Smooth muscle cell (in vitro differentiated cells): ENCODE results near the gene CDCA3. TPM values are rescaled to one million over a fixed set of nuclear protein-coding genes. Genes with fewer than 3 reads are reported as not detected.

Source experiments
- DNase-seq: peaks from one replicate; lab custom pipeline; 2025; ENCODE audit not compliant: unreplicated experiment; lab: John Stamatoyannopoulos, UW
- H2AFZ ChIP-seq: fragments of 200-600 bp; sonication (generic); 2 replicates; pipeline ENCODE4 v1.6.0; 2016; ENCODE audit warnings: antibody characterized with exemption, low read depth, mild to moderate bottlenecking
- H3F3A ChIP-seq: fragments of 200-600 bp; sonication (generic); 2 replicates; pipeline ENCODE4 v1.6.0; 2017; ENCODE audit warnings: antibody characterized with exemption, low read depth
- H3K27ac ChIP-seq: fragments of 200-600 bp; sonication (generic); 2 replicates; pipeline ENCODE4 v1.5.1; 2016; ENCODE audit warnings: low read depth, mild to moderate bottlenecking
- H3K27me3 ChIP-seq: fragments of 200-600 bp; sonication (generic); 2 replicates; pipeline ENCODE4 v1.6.1; 2016; ENCODE audit warnings: low read depth, mild to moderate bottlenecking
- H3K36me3 ChIP-seq: fragments of 200-600 bp; sonication (generic); 2 replicates; pipeline ENCODE4 v1.5.1; 2016; ENCODE audit warnings: low read depth
- H3K4me1 ChIP-seq: fragments of 200-600 bp; sonication (generic); 2 replicates; pipeline ENCODE4 v1.5.1; 2016; ENCODE audit warnings: low read depth
- H3K4me2 ChIP-seq: fragments of 200-600 bp; sonication (generic); 2 replicates; pipeline ENCODE4 v1.6.0; 2016; ENCODE audit warnings: mild to moderate bottlenecking
- H3K4me3 ChIP-seq: fragments of 200-600 bp; sonication (generic); 2 replicates; pipeline ENCODE4 v1.5.1; 2016; ENCODE audit warnings: mild to moderate bottlenecking
- H3K79me2 ChIP-seq: fragments of 200-600 bp; sonication (generic); 2 replicates; pipeline ENCODE4 v1.6.0; 2016; ENCODE audit warnings: low read depth, mild to moderate bottlenecking
- H3K9ac ChIP-seq: fragments of 200-600 bp; sonication (generic); 2 replicates; pipeline ENCODE4 v1.6.0; 2016; ENCODE audit warnings: low read depth
- H3K9me3 ChIP-seq: fragments of 200-600 bp; sonication (generic); replicated peaks from 2 replicates; pipeline ENCODE4 v1.5.1; 2016; ENCODE audit warnings: low read depth
- H4K20me1 ChIP-seq: fragments of 200-600 bp; sonication (generic); 2 replicates; pipeline ENCODE4 v1.6.0; 2016; ENCODE audit warnings: low read depth
- CTCF ChIP-seq: fragments of 200-600 bp; sonication (generic); IDR thresholded peaks from 2 replicates; pipeline ENCODE4 v1.5.1; 2017; ENCODE audit warnings: borderline replicate concordance, mild to moderate bottlenecking, antibody characterized with exemption; ENCODE audit not compliant: insufficient read depth, poor library complexity, severe bottlenecking
- WGBS: methylation state at CpG from one replicate; pipeline ENCODE4 v1.1.7; 2016; ENCODE audit warnings: low lambda C conversion rate; 5-methylcytosine and 5-hydroxymethylcytosine counted together
- polyA plus RNA-seq: library from polyadenylated mRNA; unstranded; fragments of >200 nt; fragmentation: Nextera tagmentation; extraction: Ambion mirVana; gene quantifications from 2 replicates; pipeline ENCODE4 v1.2.1, GENCODE V29; 2016
- total RNA-seq: library from RNA; depleted of rRNA; stranded (reverse); fragments of >200 nt; gene quantifications from 2 replicates; pipeline ENCODE4 v1.2.3, GENCODE V29; 2014

Gene CDCA3
- total and polyA plus RNA-seq, 2 experiments from 2014 or later, result 5.3 to 10.6 TPM

- no peak for DNase-seq
- peaks cover 9% of the 10 kb centered on the region for H4K20me1 ChIP-seq
- TF ChIP-seq CTCF, result no peak
- no peak overlapping the region for H3K4me3 ChIP-seq
- no peaks in the 10 kb centered on the region for H3K36me3 ChIP-seq
- H3K79me2 ChIP-seq, result no peaks in the 10 kb centered on the region
- no peak overlapping the region for H2AFZ ChIP-seq
- 68% methylated on average over 1 of the region's 1 CpG for WGBS
- peaks cover 5% of the 10 kb centered on the region for H3K4me1 ChIP-seq
- no peaks in the 10 kb centered on the region for H3K9me3 ChIP-seq
- no peak overlapping the region for H3K4me2 ChIP-seq
- no peak overlapping the region for H3K9ac ChIP-seq
- H3F3A ChIP-seq, result no peaks in the 10 kb centered on the region
- H3K27ac ChIP-seq, result no peak overlapping the region
- H3K27me3 ChIP-seq, result no peaks in the 10 kb centered on the region
Observed at GRCh38 chr12:6834254-6834653, 16.8 kb downstream of the CDCA3 start.

- H3F3A ChIP-seq, result no peaks in the 10 kb centered on the region
- H3K27ac ChIP-seq, result no peak overlapping the region
- no peak for DNase-seq
- no peak overlapping the region for H2AFZ ChIP-seq
- H3K27me3 ChIP-seq, result no peaks in the 10 kb centered on the region
- no peak overlapping the region for H3K4me2 ChIP-seq
- H4K20me1 ChIP-seq, result peaks cover 8% of the 10 kb centered on the region
- H3K4me1 ChIP-seq, result peaks cover 5% of the 10 kb centered on the region
- 96% methylated on average over 6 of the region's 6 CpGs for WGBS
- no peaks in the 10 kb centered on the region for H3K36me3 ChIP-seq
- peaks cover 5% of the 10 kb centered on the region for H3K79me2 ChIP-seq
- H3K9me3 ChIP-seq, result no peaks in the 10 kb centered on the region
- H3K9ac ChIP-seq, result no peak overlapping the region
- TF ChIP-seq CTCF, result no peak
- H3K4me3 ChIP-seq, result no peak overlapping the region
Observed at GRCh38 chr12:6833189-6833890, 17.7 kb downstream of the CDCA3 start.

DNA sequence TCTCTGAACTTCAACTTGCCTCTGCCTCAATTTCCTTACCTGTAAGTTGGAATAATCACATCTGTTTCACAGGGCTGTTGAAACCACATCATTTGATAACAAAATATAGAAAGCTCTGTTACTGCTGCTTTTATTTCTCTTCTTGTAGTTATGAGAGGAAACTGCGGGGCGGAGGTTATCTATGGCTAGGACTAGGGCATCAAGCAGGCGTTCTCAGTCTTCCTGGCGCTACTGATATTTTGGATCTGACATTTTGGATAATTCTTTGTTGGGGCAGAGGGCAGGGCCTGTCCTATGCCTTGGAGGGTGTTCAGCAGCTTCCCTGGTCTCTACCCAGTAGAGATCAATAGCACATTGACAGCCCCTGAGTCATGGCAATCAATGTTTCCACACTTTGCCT, 19.0 kb downstream of the CDCA3 start:
- DNase-seq, result no peak
- H3K36me3 ChIP-seq, result no peaks in the 10 kb centered on the region
- no peak for TF ChIP-seq CTCF
- no peak overlapping the region for H3K27ac ChIP-seq
- H3F3A ChIP-seq, result no peaks in the 10 kb centered on the region
- H3K4me2 ChIP-seq, result no peak overlapping the region
- peaks cover 10% of the 10 kb centered on the region for H4K20me1 ChIP-seq
- H3K79me2 ChIP-seq, result peaks cover 10% of the 10 kb centered on the region
- H3K4me1 ChIP-seq, result peaks cover 10% of the 10 kb centered on the region
- 100% methylated on average over 4 of the region's 4 CpGs for WGBS
- H3K4me3 ChIP-seq, result no peak overlapping the region
- H2AFZ ChIP-seq, result no peak overlapping the region
- no peak overlapping the region for H3K9ac ChIP-seq
- H3K27me3 ChIP-seq, result no peaks in the 10 kb centered on the region
- H3K9me3 ChIP-seq, result no peaks in the 10 kb centered on the region

DNA sequence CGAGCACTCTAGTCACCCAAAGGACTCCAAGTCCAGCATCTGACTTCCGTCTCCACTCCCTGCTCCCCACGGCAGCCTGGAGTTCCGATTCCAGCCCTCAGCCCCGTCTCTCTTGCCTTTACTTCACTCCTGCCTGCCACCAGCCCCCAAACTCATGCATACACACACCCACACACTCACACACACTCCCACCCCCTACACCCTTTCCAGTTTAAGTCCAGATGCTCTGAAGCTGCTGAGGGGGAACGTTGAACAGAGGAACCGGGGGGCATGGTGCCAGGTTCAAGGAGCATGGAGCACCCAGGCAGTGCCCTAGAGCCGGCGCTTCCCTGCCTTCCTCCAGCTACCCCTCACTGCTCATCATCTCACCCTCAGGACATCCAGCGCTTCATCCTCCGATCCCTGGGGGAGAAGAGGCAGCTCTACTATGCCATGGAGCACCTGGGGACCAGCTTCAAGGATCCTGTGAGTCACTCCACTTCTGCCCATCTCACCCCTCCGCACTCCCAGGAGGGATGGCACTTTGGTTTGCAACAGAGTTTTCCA, 19.6 kb downstream of the CDCA3 start:
- Histone ChIP-seq H3F3A (no peaks in the 10 kb centered on the region), H3K27me3 (no peaks in the 10 kb centered on the region), H3K27ac (no peak overlapping the region), H2AFZ (no peak overlapping the region), H3K9ac (no peak overlapping the region), H3K4me2 (no peak overlapping the region), H3K79me2 (peaks cover 10% of the 10 kb centered on the region), H3K36me3 (no peaks in the 10 kb centered on the region), H3K4me1 (peaks cover 11% of the 10 kb centered on the region), H3K9me3 (no peaks in the 10 kb centered on the region), H3K4me3 (no peak overlapping the region), H4K20me1 (peaks cover 13% of the 10 kb centered on the region)
- no peak for DNase-seq
- WGBS, result 98% methylated on average over 12 of the region's 12 CpGs
- no peak for TF ChIP-seq CTCF
